ACC112 (cell line): ENCODE results near the gene D2HGDH.
"Not testable (repeated sequence)": the region's sequence is repeated elsewhere in the genome, so short reads cannot be mapped to it uniquely, and the experiment has no call there.

Experiments used
- H2AFZ ChIP-seq: fragments of 200-600 bp; sonication (generic); one replicate; pipeline ENCODE4 v1.6.0; 2017; ENCODE audit warnings: antibody characterized with exemption, low read length; ENCODE audit not compliant: unreplicated experiment
- H3K27ac ChIP-seq: fragments of 200-600 bp; sonication (generic); 2 replicates; pipeline ENCODE4 v1.5.1; 2014; ENCODE audit warnings: low read depth, mild to moderate bottlenecking, antibody characterized with exemption, low read length, moderate library complexity
- H3K27me3 ChIP-seq: fragments of 200-600 bp; sonication (generic); 2 replicates; pipeline ENCODE4 v1.6.1; 2014; ENCODE audit warnings: mild to moderate bottlenecking, antibody characterized with exemption, low read length, moderate library complexity, mixed read lengths; ENCODE audit not compliant: insufficient read depth
- H3K36me3 ChIP-seq: fragments of 200-600 bp; sonication (generic); 2 replicates; pipeline ENCODE4 v1.6.1; 2016; ENCODE audit warnings: mild to moderate bottlenecking, antibody characterized with exemption, low read length, moderate library complexity, mixed read lengths; ENCODE audit not compliant: insufficient read depth
- H3K4me1 ChIP-seq: fragments of 200-600 bp; sonication (generic); one replicate; pipeline ENCODE4 v1.6.1; 2016; ENCODE audit warnings: low read length, mixed read lengths; ENCODE audit not compliant: insufficient read depth, unreplicated experiment, control insufficient read depth
- H3K4me3 ChIP-seq: fragments of 200-600 bp; sonication (generic); 2 replicates; pipeline ENCODE4 v1.5.1; 2014; ENCODE audit warnings: mild to moderate bottlenecking, low read depth, low read length
- H3K79me2 ChIP-seq: fragments of 200-600 bp; sonication (generic); one replicate; pipeline ENCODE4 v1.6.0; 2016; ENCODE audit warnings: low read length; ENCODE audit not compliant: control insufficient read depth, unreplicated experiment, insufficient read depth

The D2HGDH gene

DNA sequence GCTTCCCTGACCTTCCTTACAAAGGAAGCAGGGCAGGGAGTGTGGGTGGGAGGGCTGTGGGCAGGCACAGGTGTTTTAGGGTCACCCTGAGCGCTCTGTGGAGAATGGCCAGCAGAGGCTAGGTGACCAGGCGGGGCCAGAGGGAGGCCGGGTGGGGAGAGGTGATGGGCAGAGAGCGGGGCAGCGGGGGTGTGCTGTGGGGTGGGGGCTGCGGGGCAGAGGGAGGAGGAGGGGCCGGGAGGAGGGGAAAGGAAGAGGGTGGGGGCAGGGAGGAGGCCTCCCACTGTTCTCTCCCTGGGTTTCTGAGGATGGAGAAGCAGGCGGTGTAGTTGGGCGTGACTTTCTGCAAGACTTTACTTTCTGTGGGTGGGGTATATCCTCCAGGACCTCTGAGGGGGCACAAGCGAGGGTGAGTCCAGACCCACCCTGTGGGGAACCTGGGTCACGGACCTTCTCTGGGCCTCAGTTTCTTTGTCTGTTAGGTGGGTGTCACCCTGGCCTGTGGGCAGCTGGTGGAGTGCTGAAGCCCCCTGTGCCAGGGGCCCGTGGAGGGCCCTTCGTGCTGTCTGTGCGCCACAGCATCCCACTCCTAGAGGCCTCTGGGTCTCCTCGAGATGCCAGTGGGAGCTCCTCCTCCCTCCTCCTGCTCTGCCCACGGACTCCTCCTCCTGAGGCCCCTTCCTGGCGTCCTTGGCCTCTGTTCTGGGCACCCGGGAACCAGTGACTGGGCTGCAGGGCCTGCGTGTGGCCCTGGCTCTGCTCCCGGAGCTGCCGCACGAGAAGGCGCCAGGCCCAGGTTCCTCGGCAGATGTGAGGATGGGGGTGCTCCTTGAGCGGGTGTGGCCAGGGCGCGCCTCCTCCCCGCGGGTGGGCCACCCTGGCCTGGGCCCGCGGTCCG is 68.2 kb downstream of the D2HGDH start:
- Histone ChIP-seq H3K79me2 (no peaks in the 10 kb centered on the region), H3K27ac (no peak overlapping the region), H3K4me1 (peaks cover 13% of the 10 kb centered on the region), H3K27me3 (no peaks in the 10 kb centered on the region), H3K4me3 (peak overlapping the region; percentile 70), H2AFZ (no peak overlapping the region), H3K36me3 (no peaks in the 10 kb centered on the region)

GRCh38 chr2:241803387-241804325 is 69.2 kb downstream of the D2HGDH start:
- peaks cover 13% of the 10 kb centered on the region for H3K4me1 ChIP-seq
- no peaks in the 10 kb centered on the region for H3K36me3 ChIP-seq
- peak overlapping the region; percentile 57 for H2AFZ ChIP-seq
- peak overlapping the region; percentile 70 for H3K4me3 ChIP-seq
- no peak overlapping the region for H3K27ac ChIP-seq
- no peaks in the 10 kb centered on the region for H3K27me3 ChIP-seq
- H3K79me2 ChIP-seq, result no peaks in the 10 kb centered on the region

- Histone ChIP-seq H2AFZ (peak overlapping the region; percentile 57), H3K79me2 (no peaks in the 10 kb centered on the region), H3K4me1 (peaks cover 13% of the 10 kb centered on the region), H3K4me3 (peak overlapping the region; percentile 70), H3K27me3 (no peaks in the 10 kb centered on the region), H3K27ac (no peak overlapping the region), H3K36me3 (no peaks in the 10 kb centered on the region)
These were observed 70.1 kb downstream of the D2HGDH start for GRCh38 chr2:241804326-241805229.

DNA sequence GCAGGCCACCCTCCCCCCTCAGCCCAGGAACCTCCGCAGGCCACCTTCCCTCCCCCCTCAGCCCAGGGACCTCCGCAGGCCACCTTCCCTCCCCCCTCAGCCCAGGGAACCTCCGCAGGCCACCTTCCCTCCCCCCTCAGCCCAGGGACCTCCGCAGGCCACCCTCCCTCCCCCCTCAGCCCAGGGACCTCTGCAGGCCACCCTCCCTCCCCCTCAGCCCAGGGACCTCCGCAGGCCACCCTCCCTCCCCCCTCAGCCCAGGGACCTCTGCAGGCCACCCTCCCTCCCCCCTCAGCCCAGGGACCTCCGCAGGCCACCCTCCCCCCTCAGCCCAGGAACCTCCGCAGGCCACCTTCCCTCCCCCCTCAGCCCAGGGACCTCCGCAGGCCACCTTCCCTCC is 71.8 kb downstream of the D2HGDH start:
- H3K36me3 ChIP-seq, H2AFZ ChIP-seq: not testable (repeated sequence)

DNA sequence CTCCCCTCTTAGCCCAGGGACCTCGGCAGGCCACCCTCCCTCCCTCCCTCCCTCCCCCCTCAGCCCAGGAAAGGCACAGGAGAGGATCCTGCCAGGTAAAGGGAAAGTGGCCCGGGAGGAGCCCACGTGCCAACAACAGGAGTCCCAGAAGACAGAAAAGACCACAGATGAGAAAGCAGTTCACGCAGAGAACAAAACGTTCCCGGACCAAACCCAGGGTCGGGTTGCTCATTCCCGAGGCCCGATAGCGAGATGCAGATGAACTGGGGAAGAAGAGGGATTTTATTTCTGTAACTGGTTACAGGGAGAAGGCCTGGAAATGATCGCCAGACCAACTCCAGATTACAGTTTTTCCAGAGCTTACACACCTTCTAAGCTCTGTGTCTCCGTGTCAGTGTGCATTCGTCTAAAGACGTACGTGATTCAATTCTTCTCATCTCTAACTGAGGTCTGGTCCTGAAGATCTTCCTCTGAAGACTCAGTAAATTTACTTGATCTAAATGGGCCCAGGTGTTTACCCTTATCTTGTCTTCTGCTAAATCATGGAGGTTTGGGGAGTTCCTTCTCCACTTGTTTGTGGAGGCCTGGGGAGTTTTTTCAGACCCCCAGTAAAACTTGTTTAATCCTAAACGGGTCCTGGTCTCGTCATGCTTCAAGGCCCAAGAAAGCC is 73.8 kb downstream of the D2HGDH start:
- H3K36me3 ChIP-seq, result no peaks in the 10 kb centered on the region
- H3K4me3 ChIP-seq, result no peak overlapping the region
- H3K79me2 ChIP-seq, result no peaks in the 10 kb centered on the region
- no peak overlapping the region for H3K27ac ChIP-seq
- H2AFZ ChIP-seq, result no peak overlapping the region
- H3K4me1 ChIP-seq, result peaks cover 10% of the 10 kb centered on the region
- H3K27me3 ChIP-seq, result no peaks in the 10 kb centered on the region

More for the DNA sequence above, 71.8 kb downstream of the D2HGDH start:
- H3K27ac ChIP-seq, H3K27me3 ChIP-seq, H3K79me2 ChIP-seq, H3K4me3 ChIP-seq: not testable (repeated sequence)
- H3K4me1 ChIP-seq, result peaks cover 13% of the 10 kb centered on the region

DNA sequence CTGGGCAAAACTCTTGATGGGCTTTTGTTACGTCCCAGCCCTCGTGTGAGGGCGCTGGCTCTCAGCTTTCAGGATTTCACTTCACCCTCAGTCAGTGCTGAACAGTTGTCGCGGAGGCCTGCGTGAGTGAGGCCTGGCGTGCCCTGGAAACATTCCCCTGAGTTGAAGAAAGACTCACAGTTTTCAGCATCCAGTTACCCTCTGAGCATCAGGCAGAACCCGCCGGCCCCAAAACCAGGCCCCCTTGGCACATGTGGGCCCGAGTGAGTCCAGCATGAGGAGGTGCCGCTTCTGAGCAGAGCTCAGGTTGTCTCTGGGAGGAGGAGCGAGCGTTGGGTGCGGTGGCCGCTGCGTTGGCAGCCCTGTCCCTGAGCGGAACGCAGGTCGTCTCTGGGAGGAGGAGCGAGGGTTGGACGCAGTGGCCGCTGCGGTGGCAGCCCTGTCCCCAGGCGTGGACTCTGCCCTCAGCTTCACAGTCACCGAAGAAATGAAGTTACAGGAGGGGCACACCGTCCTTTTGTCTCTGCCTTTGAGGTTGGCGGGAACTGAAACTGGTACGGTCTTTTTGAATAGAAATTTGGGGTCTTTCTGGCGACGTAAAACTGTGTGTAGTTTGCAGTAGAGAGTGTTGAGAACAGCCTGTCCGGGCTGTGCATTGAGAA is 74.4 kb downstream of the D2HGDH start, which contains the start of gene NEU4:
Gene NEU4 (plus strand): TSS at position 473 of the 662 bp plus-strand sequence. CDS start 5,292 bp downstream, outside the sequence.
- Histone ChIP-seq H3K4me1 (peaks cover 9% of the 10 kb centered on the region), H3K36me3 (no peaks in the 10 kb centered on the region), H2AFZ (no peak within 1 kb of the TSS), H3K4me3 (no peak within 1 kb of the TSS), H3K79me2 (no peaks in the 10 kb centered on the region), H3K27me3 (no peaks in the 10 kb centered on the region), H3K27ac (no peak within 1 kb of the TSS)

DNA sequence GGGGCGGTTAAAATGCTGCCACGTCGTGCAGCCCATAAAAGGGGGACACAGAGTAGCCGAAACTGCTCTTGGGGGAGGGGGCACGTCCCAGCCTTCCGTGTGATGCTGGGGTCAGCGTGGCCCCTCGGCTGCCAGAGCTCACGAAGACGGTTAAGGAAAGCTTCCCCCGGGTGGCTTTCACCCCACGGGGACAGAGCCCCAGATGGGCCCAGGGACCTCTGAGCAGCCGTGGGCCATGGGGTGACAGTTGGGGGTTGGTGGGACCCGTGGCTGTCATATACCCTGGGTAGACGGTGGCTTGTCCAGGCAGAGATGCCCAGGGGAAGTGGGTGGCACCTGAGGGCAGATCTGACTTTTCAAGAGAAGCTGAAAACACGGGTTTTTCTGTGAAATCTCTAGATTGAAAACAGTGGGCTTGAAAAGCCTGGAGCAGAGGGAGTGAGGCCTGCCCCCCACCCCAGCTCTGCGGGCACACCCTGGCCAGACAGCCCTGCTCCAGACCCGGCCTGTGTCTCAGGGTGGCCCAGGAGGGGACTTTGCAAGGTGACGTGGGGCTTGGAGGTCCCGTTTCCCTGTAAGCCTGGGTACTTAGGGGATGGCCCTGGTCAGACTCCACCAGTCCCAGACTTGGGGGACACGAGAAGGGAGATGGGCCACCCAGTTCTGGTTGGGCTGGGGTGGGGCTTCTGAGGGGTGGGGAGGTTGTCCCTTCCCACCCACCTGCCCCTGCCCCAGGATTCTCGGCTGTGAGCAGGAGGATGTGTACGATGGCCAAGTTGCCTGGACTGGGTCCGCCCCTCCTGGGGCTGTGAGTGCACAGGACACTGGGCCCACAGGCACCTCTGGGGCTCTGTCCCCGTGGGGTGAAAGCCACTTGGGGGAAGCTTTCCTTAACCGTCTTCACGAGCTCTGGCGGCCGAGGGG is 75.2 kb downstream of the D2HGDH start:
- Histone ChIP-seq H2AFZ (no peak overlapping the region), H3K27me3 (no peaks in the 10 kb centered on the region), H3K27ac (no peak overlapping the region), H3K4me1 (peaks cover 4% of the 10 kb centered on the region), H3K36me3 (no peaks in the 10 kb centered on the region), H3K79me2 (no peaks in the 10 kb centered on the region), H3K4me3 (no peak overlapping the region)

DNA sequence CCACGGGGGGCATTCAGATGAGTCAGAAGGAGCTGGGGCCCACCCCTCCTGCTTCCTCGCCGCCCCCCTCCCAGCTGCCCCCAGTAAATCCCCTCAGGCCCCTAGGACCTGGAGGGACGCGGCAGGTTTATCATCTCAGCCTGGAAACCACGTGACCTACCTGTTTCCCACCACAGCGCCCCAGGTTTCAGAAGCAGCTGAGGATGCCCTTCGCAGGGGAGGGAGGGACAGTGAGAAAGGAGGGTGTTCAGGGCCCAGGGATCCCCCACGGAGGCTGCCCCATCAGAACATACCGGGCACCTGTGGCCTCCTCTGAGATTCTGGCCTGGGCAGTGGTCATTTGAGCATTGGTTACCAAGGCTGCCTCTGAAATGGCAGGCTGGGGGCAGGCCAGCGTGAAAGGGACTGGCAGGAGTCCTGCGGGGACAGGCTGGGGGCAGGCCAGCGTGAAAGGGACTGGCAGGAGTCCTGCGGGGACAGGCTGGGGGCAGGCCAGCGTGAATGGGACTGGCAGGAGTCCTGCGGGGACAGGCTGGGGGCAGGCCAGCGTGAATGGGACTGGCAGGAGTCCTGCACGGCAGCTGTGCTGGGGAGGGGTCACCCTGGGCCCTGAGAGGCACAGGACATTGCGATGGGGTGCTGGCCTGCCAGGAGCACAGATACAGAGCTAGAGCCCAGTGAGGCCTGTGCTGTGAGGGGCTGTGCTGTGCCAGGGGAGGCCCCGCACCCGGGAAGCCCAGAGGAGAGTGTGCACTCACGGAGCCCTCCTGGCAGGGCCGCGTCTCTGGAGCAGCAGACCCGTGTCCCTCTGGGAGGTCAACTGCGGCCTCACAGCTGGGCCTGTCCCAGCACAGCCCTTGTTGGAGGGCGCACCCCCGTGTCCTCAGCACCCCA is 76.1 kb downstream of the D2HGDH start:
- H3K4me1 ChIP-seq, result no peaks in the 10 kb centered on the region
- no peaks in the 10 kb centered on the region for H3K27me3 ChIP-seq
- H3K79me2 ChIP-seq, result no peaks in the 10 kb centered on the region
- H3K4me3 ChIP-seq, result no peak overlapping the region
- H3K27ac ChIP-seq, result no peak overlapping the region
- no peak overlapping the region for H2AFZ ChIP-seq
- no peaks in the 10 kb centered on the region for H3K36me3 ChIP-seq
